GM20000 (cell line): ENCODE measurements around the gene PLEKHA8.

Experiments
- DNase-seq: peaks from one replicate; pipeline ENCODE4 v3.0.0; 2012; ENCODE audit warnings: low spot score
- TF ChIP-seq, protein P1 (sequence below): IDR thresholded peaks from 2 replicates; pipeline ENCODE4 v1.5.1; 2012; ENCODE audit warnings: mild to moderate bottlenecking, control low read depth; ENCODE audit errors: extremely low read depth, missing control alignments

PLEKHA8 gene

DNA sequence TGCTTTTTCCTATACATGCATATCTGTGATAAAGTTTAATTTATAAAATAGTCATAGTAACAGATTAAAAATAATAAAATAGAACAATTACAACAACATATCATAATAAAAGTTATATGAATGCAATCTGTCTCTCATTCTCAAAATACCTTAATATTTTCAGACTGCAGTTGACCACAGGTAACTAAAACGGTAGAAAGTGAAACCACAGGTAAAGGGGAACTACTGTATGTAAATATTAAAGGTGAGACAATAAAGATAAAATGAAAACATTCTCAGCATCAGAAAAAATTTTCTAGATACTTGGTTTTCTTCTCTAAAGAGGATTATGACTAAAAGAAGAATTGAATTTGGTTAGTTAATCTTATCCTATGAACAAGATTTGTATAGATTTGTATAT, 7.7 kb upstream of the PLEKHA8 start:
- TF ChIP-seq, protein P1, sequence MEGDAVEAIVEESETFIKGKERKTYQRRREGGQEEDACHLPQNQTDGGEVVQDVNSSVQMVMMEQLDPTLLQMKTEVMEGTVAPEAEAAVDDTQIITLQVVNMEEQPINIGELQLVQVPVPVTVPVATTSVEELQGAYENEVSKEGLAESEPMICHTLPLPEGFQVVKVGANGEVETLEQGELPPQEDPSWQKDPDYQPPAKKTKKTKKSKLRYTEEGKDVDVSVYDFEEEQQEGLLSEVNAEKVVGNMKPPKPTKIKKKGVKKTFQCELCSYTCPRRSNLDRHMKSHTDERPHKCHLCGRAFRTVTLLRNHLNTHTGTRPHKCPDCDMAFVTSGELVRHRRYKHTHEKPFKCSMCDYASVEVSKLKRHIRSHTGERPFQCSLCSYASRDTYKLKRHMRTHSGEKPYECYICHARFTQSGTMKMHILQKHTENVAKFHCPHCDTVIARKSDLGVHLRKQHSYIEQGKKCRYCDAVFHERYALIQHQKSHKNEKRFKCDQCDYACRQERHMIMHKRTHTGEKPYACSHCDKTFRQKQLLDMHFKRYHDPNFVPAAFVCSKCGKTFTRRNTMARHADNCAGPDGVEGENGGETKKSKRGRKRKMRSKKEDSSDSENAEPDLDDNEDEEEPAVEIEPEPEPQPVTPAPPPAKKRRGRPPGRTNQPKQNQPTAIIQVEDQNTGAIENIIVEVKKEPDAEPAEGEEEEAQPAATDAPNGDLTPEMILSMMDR: no peak
- DNase-seq: no peak

GRCh38 chr7:30022991-30023390, 5.2 kb upstream of the PLEKHA8 start:
- DNase-seq: no peak
- TF ChIP-seq, protein P1: no peak

- no peak for DNase-seq
- TF ChIP-seq, protein P1: no peak
Measured at GRCh38 chr7:30023524-30023923, 4.7 kb upstream of the PLEKHA8 start.

- DNase-seq: peak; percentile 93
- TF ChIP-seq, protein P1: no peak
Measured at GRCh38 chr7:30026229-30027064, 1.8 kb upstream of the PLEKHA8 start, which contains the start of gene FKBP14. FKBP14 (minus strand) TSS chr7:30026702; CDS start chr7:30026508, 194 bp downstream.

DNA sequence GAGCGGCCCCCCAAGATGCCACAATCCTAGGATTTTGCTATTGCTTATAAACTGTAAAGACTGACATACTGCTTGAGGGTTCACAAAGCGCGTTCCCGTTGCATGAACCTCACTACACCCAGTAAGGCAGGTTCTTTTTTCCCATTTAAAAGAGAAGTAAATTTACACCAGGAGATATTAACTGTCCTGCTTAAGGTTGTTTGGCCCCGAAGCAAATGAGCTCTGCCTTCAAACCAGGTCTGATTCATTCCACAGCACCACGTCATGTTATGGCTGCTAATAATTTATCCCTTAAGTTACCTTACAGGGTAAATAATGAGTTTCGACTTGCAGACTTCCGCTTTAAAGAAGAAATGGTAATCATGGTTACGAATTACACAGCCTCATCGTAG, 1.2 kb upstream of the PLEKHA8 start:
- TF ChIP-seq, protein P1: no peak
- DNase-seq: peak; percentile 70

DNA sequence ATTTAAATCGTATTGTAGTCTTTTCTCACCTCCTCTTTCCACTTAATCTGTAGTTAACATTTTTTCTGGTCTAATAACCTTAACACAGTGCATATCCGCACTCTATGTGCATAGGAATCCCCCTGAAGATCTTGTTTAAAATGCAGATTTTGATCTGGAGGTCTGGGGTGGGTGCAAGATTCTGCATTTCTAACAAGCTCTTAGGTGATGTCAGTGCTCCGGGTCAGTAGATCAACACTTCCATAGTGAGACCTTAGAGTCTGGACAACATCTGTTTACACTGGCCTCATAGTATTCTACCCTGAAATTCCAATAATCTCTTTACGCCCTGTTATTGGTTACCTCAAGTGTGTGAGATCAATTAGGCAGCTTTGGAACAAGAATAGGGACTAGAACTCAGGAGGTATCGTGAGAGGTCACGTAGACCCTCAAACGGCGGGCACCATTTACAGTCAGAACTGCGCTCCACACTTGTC, 434 bp upstream of the PLEKHA8 start:
- no peak for DNase-seq
- TF ChIP-seq, protein P1: no peak
